Measurements from ENCODE around the gene GNG11. TPM values are rescaled to one million over a fixed set of nuclear protein-coding genes. Genes with fewer than 3 reads are reported as not detected.

GNG11 gene
- total and polyA plus RNA-seq, 3 donors from 2014 or later, result 3.9 to 11.7 (median 4.0) TPM

DNA sequence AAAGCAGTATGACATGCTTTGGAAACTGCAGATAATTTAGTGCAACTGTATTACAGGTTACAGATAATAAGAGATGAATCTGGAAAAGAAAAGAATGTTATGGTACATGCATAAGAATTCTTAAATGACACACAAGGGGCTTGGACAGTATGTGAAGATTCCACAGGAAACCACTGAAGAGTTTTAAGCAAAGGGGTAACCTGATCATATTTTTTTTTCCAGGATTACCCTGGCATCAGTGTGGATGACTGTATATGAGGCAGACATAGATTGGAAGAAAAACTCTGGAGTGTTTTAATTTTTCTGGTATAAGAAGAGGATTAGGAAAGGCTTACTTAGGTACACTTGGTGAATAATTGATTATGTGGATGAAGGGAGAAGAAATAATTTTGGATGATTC is 39.1 kb upstream of the GNG11 start:
- H3K27ac ChIP-seq, result no peak overlapping the region
- DNase-seq, result no peak
- intact Hi-C loops (cut with DNase I; ENCODE audit: low total_unique reads), result no loop called here
- no peaks in the 10 kb centered on the region for H3K9me3 ChIP-seq
- H3K4me1 ChIP-seq, result no peaks in the 10 kb centered on the region
- TF ChIP-seq, protein P1, sequence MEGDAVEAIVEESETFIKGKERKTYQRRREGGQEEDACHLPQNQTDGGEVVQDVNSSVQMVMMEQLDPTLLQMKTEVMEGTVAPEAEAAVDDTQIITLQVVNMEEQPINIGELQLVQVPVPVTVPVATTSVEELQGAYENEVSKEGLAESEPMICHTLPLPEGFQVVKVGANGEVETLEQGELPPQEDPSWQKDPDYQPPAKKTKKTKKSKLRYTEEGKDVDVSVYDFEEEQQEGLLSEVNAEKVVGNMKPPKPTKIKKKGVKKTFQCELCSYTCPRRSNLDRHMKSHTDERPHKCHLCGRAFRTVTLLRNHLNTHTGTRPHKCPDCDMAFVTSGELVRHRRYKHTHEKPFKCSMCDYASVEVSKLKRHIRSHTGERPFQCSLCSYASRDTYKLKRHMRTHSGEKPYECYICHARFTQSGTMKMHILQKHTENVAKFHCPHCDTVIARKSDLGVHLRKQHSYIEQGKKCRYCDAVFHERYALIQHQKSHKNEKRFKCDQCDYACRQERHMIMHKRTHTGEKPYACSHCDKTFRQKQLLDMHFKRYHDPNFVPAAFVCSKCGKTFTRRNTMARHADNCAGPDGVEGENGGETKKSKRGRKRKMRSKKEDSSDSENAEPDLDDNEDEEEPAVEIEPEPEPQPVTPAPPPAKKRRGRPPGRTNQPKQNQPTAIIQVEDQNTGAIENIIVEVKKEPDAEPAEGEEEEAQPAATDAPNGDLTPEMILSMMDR (IDR thresholded peaks at IDR 0.05), result no peak
- no peak for TF ChIP-seq POLR2A (IDR thresholded peaks at IDR 0.05)
- H3K27me3 ChIP-seq, result no peaks in the 10 kb centered on the region
- no peaks in the 10 kb centered on the region for H3K36me3 ChIP-seq (ENCODE audit: low read depth, missing control alignments)
- no peak overlapping the region for H3K4me3 ChIP-seq

DNA sequence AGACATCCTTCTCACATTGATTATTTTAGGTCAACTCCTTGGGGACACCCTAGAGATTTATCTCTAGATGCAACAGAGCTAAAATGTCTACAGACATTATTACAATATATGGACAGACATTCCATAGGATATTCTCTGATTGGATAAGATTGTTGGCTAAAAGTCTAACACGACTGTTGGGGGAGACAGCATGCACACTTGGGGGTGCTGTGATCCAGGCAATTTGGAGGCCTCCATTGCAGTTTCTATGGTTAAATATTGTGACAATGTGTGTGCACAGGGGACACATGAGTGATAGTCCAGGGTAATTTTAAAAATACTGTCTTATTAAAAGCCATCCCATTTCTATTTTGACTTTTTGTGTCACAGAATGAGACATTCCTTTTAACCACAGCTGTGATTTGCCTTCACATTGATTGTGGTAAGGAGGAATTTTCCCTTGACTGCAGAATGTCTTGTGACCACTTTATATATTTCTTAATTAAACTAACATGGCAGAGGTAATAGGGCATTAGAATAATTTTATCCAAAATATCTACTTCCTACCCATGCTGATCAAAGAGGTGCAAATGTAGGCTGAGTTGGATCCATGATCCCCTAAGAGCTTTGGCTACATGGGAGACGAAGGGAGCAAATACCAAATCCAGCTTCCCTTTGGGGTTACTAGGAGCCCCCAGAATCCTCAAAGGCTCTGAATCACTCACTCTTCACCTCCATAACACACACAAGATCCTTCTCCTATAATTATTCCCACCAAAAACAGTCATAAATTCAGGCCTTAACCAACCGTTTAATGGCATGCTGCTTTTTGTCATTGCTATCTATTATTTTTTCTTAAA is 38.2 kb upstream of the GNG11 start:
- WGBS, 2 donors, result 80 to 84% methylated on average over 3 of the region's 3 CpGs
- Histone ChIP-seq H3K27me3 (no peaks in the 10 kb centered on the region), H3K9me3 (no peaks in the 10 kb centered on the region), H3K36me3 (ENCODE audit: low read depth, missing control alignments) (no peaks in the 10 kb centered on the region), H3K27ac (no peak overlapping the region), H3K4me1 (no peaks in the 10 kb centered on the region), H3K4me3 (no peak overlapping the region)
- intact Hi-C loops (cut with DNase I; ENCODE audit: low total_unique reads), result no loop called here
- no peak for DNase-seq
- no peak for TF ChIP-seq POLR2A (IDR thresholded peaks at IDR 0.05)
- TF ChIP-seq, protein P1 (IDR thresholded peaks at IDR 0.05), result no peak

- intact Hi-C loops (cut with DNase I; ENCODE audit: low total_unique reads), result no loop called here
- TF ChIP-seq, protein P1 (IDR thresholded peaks at IDR 0.05), result no peak
- TF ChIP-seq POLR2A (IDR thresholded peaks at IDR 0.05), result no peak
- H3K36me3 ChIP-seq (ENCODE audit: low read depth, missing control alignments), result no peaks in the 10 kb centered on the region
Observed at GRCh38 chr7:93883917-93884345, 37.6 kb upstream of the GNG11 start.

DNA sequence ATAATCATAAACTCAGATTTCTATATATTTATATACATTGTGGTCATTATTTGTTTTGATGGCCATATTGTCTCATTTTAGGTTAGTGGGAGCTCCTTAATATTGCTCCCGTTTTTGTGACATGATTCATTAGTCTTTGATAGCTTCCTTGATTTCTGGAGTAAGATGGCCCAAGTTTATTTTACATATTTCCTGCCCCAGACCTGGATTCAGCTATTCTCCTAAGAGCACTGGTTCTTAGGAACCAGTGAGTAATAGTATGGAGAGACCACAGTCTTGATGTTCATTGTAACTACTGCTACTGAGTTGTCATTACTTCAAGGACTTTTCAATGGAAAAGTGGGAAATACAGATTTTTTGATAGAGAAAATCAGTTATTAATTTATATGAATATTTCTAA is 37.0 kb upstream of the GNG11 start:
- Histone ChIP-seq H3K4me1 (no peaks in the 10 kb centered on the region), H3K27ac (no peak overlapping the region), H3K9me3 (no peaks in the 10 kb centered on the region), H3K27me3 (no peaks in the 10 kb centered on the region), H3K36me3 (ENCODE audit: low read depth, missing control alignments) (no peaks in the 10 kb centered on the region), H3K4me3 (no peak overlapping the region)
- 82 to 85% methylated on average over 1 of the region's 1 CpG for WGBS, 2 donors
- no peak for TF ChIP-seq POLR2A (IDR thresholded peaks at IDR 0.05)
- TF ChIP-seq, protein P1 (IDR thresholded peaks at IDR 0.05), result no peak
- intact Hi-C loops (cut with DNase I; ENCODE audit: low total_unique reads), result no loop called here
- no peak for DNase-seq

More at GRCh38 chr7:93883917-93884345, 37.6 kb upstream of the GNG11 start:
- DNase-seq, result no peak
- Histone ChIP-seq H3K4me1 (no peaks in the 10 kb centered on the region), H3K27ac (no peak overlapping the region), H3K27me3 (no peaks in the 10 kb centered on the region), H3K9me3 (no peaks in the 10 kb centered on the region), H3K4me3 (no peak overlapping the region)

DNA sequence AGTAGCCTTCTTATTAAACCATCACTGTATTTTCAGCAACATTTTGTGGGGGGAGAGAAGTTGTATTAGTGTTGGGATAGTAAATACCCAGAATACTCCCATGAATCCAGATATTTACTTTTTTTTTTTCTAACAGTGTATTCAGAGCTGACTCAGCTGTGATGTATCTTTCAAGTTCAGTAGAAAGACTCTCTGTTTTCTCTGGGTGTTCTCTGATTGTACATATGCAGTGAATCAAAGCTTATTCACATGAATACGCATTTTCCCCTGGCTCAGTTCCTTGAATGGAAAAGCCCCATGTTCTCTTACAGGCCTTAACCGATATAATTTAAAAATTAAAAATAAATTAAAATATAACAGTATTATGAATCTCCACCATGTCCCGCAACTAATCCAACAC is 32.3 kb upstream of the GNG11 start:
- 41 to 73% methylated on average over 3 of the region's 3 CpGs for WGBS, 2 donors
- no peak for TF ChIP-seq POLR2A (IDR thresholded peaks at IDR 0.05)
- TF ChIP-seq, protein P1 (IDR thresholded peaks at IDR 0.05), result no peak
- Histone ChIP-seq H3K4me3 (no peak overlapping the region), H3K27ac (no peak overlapping the region), H3K4me1 (peaks cover 5% of the 10 kb centered on the region), H3K9me3 (no peaks in the 10 kb centered on the region), H3K36me3 (ENCODE audit: low read depth, missing control alignments) (no peaks in the 10 kb centered on the region), H3K27me3 (no peaks in the 10 kb centered on the region)
- intact Hi-C loops (cut with DNase I; ENCODE audit: low total_unique reads), result no loop called here
- DNase-seq, result no peak

Data from testis (tissue), 3 donors.